NCI-H1417 treated with DMSO at 0.1 percent for 48 hours (cell line): ENCODE data around the gene MYO7A.

Experiments
- DNase-seq: peaks from one replicate; lab custom pipeline; 2025; lab: John Stamatoyannopoulos, UW

MYO7A gene

DNA sequence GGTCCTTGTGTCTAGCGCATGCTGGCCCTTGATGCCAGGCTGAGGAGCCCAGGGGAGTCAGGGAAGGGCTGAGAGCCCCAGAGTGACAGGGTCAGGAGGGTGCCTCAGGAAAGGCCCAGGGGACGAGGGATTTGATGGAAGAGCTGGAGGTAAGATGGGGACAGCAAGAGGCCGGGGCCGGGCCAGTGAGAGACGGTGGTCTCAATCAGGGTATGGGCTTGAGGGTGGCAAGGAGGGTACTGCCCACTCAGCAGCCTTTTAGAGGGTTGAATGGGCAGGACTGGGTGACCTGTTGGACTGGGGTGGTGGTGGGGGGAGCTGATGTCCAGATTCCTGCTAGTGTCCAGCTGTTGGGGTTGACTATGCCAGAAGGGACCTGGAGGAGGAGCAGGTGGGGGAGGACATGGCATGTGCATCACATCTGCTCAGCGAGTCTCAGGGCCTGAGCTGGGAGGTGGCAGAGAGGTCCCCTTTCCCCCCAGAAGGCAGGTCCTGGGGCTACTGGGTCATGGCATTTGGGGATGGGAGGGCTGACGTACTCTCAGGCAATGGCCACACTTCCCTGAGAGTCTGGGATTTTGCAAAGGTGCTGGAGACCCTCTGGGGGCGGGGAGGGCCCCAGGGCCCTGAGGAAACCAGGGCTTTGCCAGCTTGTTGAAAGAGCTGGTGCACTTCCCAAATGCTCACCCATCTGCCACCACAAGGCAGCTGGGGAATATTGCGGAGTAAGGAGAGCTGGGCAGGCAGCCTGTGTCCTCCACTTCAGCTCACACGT, 18.4 kb downstream of the MYO7A start:
- DNase-seq = no peak

DNA sequence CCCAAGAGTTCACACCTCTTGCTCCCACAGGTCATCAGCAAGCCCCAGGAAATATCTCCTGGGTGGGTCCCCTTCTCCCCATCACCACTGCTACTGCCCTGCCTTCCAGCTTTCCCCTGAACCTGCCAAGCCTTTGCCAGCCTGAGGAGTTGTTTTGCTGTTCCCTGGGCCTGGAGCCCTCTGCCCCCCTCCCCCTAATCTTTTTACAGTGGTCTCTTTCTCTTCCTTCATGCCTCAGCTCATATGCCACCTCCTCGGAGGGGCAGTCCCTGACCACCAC, 18.9 kb downstream of the MYO7A start:
- DNase-seq = no peak

DNA sequence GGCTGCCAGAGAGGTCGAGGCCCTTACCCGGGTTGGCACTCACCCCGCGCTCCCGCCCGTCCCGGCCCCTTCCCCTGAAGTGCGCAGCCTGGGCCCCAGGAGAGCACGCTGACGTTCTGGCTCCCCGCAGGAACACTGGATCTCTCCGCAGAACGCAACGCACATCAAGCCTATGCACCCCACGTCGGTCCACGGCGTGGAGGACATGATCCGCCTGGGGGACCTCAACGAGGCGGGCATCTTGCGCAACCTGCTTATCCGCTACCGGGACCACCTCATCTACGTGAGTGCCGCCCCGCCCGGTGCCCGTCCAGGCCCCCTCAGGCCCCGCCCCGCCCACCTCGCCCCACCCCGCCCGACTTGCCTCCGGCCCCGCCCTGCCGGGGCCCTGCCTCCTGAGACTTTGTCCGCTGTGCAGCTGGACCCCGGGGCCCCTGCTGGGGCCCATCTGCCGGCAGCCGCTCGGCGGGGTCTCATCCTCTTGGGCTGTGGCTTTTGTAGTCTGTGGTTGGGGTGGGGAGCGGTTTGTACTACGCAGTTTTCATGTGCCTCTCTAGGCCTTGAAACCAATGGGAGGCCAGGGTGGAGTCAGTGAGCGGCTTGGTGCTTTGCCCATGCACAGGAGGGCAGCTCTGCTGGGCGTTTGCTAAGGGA, 19.7 kb downstream of the MYO7A start:
- no peak for DNase-seq

DNA sequence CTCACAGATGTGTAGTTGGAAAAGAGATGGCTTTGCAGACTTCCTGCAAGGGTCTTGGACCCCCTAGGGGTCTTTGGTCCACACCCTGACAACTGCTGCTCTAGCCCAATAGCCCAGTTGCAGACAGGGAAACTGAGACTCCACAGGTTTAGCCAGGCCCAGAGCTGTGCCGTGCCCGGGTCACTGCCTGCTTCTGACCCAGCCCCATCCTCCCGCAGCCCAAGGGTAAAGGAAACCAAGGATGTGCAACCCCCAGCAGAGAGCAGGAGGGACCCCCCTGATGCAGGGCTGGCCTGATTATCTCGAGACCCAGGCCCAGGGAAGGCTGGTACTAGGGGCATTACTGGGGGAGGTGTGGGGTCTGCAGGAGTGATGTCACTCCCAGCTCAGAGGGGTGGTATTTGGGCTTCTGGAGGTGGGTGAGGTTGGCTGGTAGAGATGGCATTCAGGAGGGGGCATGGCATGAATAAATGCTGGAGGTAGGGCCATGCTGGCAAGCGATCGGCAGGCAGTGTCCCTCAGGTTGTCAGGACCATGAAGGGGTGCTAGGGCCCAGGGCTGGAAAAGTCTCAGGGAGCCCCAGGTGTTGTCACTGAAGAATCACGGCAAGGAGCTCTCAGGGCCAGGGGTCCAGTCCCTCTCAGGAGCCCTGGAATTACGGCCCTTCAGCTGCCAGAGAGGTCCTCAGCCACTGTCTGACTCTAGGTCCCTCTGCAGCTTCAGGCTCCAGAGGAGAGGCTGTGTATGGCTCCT, 21.1 kb downstream of the MYO7A start:
- no peak for DNase-seq

DNA sequence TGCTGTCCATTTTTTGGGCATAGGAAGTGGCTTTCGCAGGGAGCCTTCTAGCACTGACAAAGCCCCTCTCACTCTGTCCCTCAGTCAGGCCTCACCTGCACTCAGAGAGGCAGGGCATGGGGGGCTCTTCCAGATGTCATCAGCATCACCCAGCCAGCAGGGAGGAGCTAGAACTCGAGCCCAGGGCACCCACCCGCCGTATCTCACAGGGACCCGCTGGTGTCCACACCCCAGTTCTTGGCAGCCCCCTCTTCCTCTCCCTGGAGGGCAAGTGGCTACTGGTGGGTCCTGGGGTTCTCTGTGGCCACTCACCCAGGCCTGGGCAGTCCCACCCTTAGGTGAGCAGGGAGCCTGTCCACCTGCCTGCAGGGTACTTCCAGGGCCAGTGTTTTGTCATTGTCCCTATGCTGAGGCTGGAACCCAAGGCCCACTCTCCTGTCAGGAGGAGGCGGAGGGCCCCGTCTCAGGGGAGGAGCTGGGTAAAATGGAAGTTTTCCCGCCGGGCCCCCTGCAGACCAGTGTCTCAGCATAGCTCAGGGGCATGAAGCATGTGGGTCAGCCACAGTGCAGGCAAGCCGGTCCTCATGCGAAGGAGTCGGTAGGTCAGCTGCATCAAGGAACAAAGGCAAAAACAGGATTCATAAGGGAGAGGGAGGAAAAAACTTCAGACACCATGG, 21.8 kb downstream of the MYO7A start:
- no peak for DNase-seq

DNA sequence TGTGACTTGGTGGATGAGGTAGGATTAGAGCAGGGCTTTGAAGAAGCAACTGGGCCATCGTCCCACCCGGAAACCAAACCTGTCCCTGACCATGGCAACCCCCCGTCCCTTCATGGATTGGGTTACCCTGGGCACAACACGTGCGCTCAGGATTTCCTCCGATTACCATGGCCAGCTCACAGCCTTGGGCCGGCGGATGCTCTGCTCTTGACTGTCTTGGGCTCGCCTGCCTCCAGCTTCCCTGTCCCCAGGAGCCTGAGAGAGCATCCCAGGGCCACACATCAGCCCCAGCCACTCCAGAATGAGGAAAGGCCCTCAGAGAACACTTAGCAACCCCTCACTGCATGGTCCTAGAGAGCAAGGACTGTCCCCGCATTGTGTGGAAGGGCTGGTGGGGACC, 22.8 kb downstream of the MYO7A start:
- no peak for DNase-seq

DNA sequence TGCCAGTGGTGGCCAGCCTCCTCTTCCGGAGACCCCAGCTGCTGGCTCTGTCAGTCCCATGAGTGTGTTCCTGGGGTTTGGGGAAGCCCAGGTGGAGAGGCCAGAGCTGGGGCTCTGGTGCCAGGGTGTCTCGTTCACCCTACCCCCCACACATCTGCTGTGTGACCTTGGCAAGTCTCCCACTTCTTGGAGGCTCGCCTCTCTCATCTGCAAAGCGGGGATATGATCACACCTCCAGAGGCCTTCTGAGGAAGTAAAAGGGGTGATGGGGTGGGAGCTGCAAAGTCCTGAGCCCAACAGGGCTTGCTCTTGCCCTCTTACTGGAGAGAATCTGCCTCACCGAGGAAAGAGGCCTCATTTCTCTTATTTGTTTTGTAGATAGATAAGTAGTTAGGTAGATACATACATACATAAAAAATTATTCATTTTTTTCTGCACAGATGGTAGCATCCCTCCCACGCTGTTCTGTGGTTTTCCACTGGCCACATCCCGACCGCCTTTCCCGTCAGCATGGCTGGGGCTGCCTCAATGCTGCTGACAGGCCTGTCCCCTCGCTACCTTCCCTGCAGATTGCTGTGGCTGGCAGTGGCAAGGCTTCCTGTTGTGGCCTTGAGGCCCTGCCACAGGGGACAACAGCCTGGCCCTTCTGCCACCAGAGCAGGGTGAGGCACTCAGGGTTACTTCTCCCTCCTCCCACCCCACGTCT, 23.9 kb downstream of the MYO7A start:
- no peak for DNase-seq

DNA sequence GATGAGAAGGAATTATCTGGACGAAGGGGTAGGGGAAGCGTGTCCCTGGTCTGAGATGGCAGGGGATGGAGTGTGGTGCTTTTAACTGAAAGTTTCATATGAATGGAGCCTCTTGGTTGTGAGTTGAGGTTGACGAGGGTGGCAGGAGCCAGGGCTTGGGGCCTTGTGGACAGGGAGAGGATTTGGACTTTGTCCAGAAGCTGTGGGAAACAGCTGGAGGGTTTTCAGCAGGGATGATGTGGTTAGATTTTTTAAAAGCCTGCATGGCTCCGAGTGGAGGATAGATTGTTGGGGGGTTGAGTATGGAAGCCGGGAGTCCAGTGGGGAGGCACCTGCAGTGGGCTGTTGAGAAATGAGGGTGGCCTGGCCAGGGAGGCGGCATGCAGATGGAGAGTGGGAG, 24.8 kb downstream of the MYO7A start:
- no peak for DNase-seq

DNA sequence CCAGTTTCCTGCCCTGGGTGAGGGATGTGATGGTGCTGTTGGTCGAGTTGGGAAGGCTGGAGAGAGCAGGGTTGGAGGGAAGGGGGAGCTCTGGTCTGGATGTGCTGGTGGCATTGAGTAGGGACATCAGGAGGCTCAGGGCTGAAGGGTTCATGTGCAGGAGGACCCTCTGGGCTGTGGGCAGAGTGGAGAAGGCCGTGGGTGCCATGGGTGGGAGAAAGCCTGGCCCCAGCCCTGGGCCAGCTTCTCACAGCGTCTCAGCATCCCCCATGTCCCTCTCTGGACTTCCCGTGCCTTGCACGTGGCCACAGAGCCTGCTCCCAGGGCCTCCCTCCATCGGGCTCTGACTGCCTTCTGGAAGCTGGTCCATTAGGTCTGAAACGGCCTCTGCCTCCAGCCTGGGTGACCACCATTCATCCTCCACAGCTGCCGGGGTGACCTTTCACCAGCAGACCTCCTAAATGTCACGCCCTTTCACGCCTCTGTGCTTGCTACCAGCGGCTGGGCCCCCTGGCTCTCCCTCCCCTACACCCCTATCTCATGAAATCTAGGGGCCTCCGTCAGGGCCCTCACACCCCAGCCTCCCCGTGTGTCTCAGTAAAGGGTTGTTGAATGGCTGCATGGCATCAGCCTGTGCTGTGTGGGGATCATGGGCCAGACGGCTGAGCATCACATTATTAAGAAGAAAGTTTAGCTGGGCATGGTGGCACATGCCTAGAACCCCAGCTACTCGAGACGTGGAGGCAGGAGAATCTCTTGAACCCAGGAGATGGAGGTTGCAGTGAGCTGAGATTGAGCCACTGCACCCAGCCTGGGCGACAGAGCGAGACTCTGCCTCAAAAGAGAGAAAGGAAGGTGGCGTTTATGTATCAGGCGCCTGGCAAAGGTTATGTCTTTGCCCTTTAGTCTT, 25.5 kb downstream of the MYO7A start:
- DNase-seq = no peak

DNA sequence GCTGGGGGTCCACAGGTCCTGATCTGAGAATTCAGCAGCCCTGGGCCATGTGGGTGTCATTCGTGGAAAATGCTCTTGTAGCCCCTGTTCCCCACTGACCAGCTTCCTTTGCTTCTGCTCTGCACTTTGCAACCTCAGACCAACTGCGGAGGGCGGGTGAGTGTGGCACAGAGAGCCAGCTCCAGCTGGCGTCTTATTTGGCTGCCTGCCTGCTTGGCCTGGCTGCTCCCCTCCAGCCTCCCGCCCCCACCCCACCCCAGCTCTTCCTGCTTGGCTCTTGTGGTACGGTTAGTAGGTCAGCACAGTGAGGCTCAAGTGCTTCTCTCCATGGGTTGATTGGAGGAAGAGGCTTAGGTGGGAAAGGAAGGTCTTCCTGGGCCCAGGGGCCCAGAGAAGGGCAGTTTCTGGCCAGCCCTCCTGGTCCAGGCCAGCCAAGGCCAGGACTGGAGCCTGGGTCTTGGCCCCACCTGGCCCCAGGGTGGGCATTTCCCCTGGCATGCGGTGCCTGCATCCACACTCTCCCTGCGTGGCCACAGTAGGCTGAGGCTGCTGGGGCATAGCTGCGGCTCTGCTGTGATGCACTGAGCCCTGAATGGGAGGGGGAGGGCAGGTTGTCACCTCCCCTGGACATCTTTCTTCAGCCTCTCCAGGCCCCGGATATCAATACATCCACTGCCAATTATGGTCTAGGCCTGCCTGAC, 26.5 kb downstream of the MYO7A start:
- no peak for DNase-seq

DNA sequence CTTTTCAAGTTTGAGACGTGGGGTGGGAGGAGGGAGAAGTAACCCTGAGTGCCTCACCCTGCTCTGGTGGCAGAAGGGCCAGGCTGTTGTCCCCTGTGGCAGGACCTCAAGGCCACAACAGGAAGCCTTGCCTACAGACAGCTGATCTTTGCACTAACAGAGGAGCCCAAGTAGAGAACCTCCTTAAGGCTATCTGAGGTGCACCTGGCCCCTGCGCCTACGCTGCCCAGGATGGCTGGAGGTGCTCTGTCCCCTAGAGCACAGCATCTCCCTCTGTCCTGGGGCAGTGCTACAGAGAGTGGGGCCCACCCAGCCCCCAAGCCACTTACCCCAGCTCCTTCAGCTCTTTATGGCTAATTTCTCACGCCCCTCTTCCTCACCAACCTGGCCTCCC, 27.0 kb downstream of the MYO7A start:
- DNase-seq = no peak

DNA sequence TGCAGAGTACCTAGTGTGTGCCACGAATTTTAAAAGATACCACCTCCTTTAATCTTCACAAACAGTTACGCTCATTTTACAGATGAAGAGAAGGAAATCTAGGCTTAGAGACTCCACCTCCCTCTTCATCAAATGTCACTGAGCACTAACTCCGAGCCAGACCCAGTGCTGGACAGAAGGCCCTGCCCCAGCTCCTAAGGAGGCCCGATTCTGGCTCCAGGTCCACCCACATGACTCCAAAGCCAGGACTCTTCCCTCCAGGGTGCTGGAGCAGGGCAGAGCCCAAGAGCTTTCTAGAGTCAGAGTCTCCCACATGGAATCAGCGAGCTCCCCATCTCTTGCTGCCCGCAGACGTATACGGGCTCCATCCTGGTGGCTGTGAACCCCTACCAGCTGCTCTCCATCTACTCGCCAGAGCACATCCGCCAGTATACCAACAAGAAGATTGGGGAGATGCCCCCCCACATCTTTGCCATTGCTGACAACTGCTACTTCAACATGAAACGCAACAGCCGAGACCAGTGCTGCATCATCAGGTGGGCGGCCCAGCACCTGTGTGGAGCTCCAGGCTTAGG, 27.6 kb downstream of the MYO7A start:
- no peak for DNase-seq

DNA sequence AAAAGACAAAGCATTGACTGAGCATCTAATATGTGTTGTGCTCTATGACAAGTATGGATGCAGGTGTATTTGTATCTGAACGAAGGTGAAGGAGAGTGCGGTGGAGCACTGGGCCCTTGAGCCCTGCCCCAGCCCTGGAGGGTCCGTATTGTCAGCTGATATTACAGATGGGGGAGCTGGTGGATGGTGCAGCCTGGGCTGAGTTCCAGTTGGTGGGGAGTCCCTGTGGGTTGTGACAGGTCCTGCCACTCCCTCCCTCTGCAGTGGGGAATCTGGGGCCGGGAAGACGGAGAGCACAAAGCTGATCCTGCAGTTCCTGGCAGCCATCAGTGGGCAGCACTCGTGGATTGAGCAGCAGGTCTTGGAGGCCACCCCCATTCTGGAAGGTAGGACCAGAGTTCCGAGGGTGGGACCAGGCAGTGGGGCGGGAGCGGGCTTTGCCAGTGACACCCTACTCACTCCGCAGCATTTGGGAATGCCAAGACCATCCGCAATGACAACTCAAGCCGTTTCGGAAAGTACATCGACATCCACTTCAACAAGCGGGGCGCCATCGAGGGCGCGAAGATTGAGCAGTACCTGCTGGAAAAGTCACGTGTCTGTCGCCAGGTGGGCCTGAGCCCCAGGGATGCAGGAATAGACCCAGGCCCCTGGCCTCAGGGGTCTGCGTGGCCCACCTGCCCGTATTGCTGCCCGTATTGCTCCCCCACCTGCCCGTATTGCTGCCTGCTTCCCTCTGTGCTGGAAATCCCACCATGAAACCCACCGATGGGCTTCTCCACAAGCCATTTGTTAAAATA, 28.6 kb downstream of the MYO7A start:
- no peak for DNase-seq

DNA sequence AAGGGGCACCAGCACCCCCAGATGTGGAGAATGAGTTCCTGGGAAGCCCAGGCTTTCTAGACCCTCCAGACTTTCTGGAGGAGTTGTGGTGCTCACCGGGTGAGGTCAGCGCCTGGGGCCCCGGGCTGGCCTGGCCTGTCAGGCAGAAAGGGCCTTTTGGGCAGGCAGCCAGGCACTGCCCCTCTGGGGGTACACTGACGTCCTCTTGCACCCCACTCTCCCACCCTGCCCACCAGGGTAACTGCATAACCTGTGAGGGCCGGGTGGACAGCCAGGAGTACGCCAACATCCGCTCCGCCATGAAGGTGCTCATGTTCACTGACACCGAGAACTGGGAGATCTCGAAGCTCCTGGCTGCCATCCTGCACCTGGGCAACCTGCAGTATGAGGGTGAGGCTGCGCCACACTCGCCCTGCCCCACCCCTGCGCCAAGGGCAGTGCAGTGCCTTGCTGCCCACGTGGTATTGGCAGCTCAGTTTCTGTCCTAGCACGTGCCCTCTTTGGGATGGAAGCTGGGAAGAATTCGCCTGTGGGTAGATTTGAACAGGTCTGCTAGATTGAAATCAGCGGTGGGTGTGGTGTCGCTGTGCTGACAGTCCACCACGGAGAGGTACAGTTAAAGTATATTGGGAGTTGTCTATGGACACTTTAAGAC, 30.1 kb downstream of the MYO7A start:
- DNase-seq = no peak

DNA sequence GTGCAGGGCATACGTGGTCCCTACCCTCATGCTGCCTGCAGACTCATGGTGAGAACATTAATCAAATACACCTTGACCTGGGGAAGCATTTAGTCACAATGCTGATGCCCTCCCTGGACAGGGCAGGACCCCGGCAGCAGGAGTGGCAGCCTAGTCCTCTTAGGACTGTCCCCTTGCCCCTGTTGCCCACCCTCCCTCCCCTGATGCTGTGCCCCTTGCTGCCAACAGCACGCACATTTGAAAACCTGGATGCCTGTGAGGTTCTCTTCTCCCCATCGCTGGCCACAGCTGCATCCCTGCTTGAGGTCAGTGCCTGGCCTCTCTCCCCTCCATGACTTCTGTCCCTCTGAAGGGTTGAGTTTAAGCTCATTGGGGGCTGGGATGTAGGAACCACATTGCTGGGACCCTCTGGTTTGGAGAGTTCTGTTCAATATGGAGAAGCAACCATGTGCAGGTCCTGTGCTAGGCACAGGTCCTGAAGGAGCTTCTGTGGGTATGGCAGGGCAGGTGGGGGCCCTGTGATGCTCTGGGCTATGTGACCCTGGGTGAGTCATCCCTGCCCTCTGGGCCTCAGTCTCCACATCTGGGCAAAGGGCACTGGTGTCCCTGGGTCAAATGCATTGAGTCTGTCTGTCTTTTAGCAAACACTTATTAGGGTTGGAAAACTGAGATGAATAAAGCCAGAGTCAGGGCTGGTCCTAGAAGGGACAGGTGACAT, 31.3 kb downstream of the MYO7A start:
- no peak for DNase-seq

DNA sequence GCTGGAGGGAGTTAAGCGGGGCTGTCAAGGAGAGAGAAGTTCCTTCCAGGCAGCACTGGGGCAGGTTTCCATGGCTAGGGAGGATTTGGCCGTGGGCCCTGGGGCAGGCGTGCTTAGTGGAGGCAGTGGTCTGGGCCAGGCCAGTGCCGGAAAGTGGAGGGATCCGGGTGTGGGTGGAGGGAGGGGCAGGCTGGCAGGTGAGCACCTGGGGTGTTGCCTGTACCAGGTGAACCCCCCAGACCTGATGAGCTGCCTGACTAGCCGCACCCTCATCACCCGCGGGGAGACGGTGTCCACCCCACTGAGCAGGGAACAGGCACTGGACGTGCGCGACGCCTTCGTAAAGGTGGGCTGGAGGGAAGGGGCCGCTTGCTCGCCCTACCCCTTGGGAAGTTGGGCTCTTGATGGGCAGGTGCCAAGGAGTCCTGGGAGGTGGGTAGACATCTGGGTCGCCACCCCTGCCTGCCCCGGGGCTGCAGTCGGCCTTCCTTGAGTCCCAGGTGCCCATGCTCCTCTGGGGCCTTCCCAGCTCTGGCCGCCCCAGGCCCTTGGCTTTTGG, 32.0 kb downstream of the MYO7A start:
- DNase-seq = no peak

DNA sequence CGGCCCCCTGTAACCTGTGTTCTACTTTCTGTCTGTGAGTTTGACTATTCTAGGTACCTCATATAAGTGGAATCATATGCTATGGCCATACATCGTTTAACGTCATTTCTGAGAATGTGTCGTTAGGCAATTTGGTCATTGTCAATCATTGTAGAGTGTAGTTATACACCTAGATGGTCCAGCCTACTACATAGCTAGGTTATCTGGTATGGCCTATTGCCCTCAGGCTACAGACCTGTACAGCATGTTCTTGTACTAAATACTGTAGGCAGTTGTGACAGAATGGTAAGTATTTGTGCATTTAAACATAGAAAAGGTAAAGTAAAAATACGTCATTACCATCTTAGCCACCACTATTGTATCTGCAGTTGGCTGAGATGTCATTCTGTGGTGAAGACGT, 35.2 kb downstream of the MYO7A start:
- DNase-seq = no peak

DNA sequence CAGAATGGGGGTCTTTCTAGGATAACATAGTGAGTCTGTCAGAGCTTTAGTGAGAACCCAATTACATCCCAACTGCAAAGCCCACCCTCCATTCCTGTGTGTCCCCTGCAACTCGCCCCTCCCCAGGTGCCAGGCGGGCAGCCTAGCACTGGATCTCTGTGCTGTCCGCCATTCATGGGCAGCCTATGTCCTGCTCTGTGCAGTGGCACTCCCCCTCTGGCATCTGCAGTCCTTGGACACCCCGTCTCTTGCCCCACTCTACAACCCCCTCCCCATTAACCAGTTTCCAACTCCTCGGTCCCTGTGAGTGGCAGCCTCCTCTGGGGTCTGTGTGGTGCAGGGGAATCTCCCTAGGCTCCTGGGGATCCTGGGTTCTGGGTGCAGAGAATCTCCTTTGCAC, 37.0 kb downstream of the MYO7A start:
- no peak for DNase-seq
